AG08396 (cell line): ENCODE data around the gene MPPED2.

Experiments
- DNase-seq: peaks from one replicate; pipeline ENCODE4 v3.0.0; 2012; ENCODE audit warnings: low spot score, mixed read lengths

MPPED2 gene, protein sequence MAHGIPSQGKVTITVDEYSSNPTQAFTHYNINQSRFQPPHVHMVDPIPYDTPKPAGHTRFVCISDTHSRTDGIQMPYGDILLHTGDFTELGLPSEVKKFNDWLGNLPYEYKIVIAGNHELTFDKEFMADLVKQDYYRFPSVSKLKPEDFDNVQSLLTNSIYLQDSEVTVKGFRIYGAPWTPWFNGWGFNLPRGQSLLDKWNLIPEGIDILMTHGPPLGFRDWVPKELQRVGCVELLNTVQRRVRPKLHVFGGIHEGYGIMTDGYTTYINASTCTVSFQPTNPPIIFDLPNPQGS

DNA sequence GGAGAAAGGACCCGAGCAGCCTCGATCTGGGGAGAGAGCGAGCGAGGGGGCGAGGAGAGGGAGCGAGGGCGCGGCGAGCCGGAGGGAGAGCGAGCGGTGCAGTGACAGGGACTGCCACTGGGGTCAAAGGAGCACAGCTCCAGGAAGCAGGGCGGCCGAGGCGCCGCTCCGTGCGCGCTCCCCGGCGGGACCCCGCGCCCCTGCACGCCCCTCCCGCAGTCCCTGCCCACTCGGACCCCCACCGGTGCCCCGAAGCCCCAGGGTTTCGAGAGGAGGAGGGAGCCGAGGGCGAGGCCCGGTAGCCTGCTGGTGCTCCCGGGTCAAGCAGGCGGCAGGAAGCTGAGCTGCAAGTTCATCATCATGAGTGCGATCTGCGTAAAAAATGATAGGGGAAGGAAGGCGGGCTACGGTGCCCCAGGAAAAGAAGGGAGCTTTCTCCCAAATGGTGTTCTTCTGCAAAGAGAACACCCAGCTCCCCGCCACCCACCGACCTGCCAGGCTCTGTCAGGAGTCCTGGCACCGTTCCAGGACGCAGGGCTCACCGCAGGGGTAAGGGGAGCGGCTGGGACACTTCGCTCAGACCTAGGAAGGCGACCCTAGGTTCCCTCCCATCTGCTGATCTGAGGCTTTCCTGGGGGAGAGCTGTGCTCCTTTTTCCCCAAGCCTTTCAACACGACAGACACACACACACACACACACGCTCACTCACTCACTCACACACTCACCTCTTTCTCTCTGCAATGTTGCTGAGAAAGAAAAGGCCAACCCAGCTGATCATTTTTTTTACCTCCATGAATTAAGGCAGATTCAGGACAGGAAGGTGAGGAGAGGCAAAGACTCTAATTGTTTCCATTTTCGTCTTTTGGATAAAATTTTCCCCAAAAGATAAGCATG lies at the start of gene MPPED2:
Gene MPPED2, minus strand, starts transcription at position 103 of the 894 bp plus-strand sequence. CDS start 5,980 bp downstream, outside the sequence.
- DNase-seq = peak; percentile 41

DNA sequence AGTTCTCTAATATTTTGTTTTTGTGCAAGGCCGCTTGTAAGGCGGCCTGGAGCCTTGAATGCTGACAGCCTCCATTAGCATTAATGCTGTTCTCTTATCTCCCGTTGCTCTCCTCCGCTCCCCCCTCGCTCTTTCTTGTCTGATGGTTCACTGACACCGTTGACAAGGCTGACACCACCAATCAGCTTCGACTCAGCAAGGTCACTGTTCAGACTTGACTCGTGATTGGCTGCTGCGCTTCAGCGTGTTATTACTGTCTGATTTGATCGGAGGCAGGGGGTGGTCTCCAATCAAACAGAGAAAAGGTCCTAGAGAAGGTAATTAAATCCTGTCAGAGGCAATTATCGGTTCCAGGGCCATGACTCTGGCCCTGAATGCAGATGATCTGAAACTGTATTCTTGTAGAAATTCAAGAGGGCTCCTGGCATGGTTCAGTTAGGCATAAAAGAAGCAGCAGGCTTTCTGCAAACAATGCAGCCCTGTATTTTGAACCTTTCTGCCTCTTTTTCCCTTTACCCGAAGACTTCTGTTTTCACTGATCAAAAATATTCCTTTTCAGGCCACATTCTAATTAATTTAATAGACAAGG lies 49.3 kb upstream of the MPPED2 start:
- no peak for DNase-seq

DNA sequence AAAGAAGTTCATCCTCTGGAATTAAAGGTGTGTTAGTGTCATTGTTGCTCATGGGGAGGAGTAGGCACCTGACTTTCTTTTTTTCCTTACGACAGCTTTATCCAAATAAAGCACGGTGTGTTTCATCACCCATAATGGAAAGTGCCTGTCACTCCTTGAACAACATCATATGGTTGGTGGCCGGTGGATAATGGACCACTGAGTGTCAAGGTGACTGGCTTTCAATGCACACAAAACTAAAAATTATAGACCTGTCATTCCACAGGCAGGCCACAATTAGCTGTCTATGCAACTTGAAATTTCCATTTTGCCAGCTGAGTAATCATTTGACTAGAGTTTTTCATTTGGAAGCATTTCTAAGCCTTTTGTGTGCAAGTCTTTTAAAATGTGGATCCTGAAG lies 45.0 kb upstream of the MPPED2 start:
- no peak for DNase-seq

DNA sequence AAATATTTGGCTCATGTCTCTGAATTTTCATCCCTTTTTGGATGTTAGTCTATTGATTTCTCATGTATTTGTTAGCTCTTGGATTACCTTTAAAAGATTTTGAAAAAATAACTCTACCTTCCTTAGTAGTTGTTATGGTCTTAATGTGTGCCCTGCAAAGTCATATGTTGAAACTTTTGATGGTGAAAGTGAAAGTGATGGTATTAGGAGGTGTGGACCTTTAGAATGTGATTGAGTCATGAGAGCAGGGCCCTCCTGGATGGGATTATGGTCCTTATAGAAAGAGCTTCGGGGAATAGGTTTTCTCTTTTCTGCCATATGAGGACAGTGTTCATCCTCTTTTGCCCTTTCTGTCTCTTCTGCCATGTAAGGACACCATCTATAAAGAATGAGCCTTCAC lies 33.6 kb upstream of the MPPED2 start:
- no peak for DNase-seq

- no peak for DNase-seq
Measured at GRCh38 chr11:30617762-30618161, 31.6 kb upstream of the MPPED2 start.

- no peak for DNase-seq
Measured at GRCh38 chr11:30610628-30611027, 24.5 kb upstream of the MPPED2 start.

- no peak for DNase-seq
Measured at GRCh38 chr11:30608534-30608933, 22.4 kb upstream of the MPPED2 start.

DNA sequence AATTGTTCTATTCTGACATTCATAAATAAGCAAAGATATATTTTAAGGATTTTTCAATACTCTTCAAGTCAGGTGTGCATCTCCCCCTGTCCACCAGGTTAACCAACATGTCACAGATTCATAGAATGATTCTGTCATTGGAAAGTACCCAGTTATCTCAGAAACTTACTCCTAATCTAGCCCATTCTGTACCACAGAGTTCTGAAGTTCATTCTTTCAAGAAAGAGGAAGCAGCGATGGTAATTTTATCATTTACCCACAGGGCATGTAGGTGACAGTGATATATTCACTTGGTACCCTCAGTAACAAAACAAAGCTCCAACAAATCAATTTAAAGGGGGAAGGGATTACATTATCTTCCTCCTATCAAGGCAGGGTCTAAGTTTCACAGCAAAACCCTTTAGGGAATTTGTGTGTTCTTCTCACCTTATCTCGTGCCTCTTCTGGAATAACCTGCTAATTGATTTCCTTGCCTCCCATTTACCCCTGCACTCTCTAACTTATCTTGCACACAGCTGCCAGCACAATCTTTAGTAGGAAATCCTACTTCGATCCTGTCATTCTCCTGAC lies 19.0 kb upstream of the MPPED2 start:
- DNase-seq = no peak

DNA sequence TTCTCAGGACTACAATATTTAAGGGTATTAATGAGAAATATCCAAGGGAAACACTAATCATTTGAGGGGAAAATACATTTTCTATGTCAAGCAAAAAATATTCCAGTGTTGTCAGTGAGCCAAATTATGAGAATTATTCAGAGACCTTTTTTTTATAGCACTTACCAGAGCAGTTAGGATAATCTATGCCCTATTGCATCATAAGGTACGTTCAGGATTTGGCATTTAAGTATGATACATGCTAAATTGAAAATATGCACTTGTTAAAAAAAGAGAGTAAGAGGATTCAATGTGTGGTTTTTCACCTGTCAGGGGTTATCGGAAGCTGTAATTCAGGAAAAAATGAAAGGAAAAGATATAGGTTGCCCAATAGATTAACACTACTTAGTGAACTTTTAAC lies 17.2 kb upstream of the MPPED2 start:
- no peak for DNase-seq

- DNase-seq = no peak
Measured at GRCh38 chr11:30596832-30597231, 10.7 kb upstream of the MPPED2 start.

DNA sequence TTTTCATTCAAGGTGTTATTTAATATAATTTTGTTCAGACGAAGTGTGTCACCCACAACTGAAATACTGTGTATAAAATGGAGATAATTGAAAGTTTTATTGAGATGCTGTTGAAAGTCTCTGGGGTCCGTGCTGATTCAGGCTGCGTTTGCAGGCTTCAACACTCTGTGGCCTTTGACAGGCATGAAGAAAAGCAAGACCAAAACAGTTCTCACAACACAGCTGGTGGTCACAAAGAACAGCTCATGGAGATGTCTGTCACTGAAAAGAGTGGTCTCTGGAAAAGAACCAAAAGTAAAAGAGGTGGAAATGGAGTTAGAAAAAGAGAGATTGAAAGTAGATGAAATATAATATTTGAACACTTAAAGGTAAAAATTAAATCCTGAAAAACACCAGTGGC lies 9.8 kb upstream of the MPPED2 start:
- no peak for DNase-seq

DNA sequence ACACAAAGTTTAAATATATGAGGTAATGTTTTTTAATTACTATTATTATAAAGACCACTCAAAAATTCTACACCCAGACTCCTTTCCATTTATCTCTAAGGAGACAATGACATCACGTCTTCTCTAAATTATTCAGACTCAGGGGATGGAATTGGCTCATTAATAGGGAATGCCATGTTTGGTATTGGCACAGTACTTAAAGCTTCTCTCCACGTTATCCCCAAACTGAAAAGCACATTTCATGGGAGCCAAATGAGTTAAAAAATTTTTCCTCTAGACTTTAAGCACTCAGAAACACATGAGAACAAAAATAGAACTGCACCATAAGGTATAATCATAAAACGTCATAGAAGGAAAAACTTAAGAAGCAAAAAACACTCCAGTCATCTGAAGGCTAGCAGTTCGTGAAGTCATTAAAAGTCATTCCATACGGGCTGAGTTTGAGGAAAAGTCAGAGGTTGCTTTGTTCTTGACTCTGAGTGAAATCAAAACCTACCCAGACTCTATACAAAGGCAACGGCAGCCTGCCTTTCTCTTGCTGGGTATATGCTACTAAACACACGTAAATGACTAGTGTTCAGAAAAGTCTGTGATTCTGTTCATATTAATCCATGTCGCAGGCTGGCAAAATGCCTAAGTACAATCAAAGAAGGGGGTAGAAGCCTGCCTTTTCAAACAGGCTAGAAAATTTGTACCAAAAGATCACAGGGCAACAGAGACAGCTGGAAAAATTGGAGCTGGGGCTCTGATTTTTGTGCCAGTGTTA lies 8.7 kb upstream of the MPPED2 start:
- no peak for DNase-seq

GRCh38 chr11:30587269-30587812 lies 1.2 kb upstream of the MPPED2 start:
- peak; percentile 3 for DNase-seq

- peak; percentile 27 for DNase-seq
Measured at GRCh38 chr11:30585892-30586250, 282 bp downstream of the MPPED2 start.

GRCh38 chr11:30585125-30585891 lies 845 bp downstream of the MPPED2 start:
- peak; percentile 17 for DNase-seq

GRCh38 chr11:30583476-30584280 lies 2.5 kb downstream of the MPPED2 start:
- DNase-seq = peak; percentile 7

- no peak for DNase-seq
Measured at GRCh38 chr11:30582726-30583125, 3.4 kb downstream of the MPPED2 start.

DNA sequence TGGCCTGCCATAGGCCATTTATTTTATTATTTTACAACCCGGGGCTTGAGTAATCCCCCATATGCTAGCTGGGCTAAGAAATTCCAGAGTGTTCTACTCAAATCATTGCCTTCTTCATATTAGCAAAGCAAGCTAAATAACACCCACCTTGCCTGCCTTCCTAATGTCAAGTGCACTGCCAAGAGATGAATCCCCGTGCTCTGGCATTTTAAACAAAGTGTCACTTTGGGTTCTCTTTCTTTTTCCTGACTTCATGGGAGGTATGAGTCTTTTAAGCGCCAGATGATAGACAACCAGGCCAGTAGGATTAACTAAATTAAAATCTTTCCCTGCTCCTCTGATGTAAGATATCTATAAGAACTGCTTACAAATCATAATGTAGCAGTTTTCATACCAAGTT lies 4.5 kb downstream of the MPPED2 start:
- DNase-seq = no peak

- no peak for DNase-seq
Measured at GRCh38 chr11:30580573-30580972, 5.6 kb downstream of the MPPED2 start.
